GM12872 (cell line): Measurements from ENCODE around the gene ST6GAL2.
A peak's percentile ranks its signal among the peaks of the same experiment; 100 is the strongest.

ENCODE experiments used
- TF ChIP-seq, protein P1 (sequence below): IDR thresholded peaks from 3 replicates; pipeline ENCODE4 v1.5.1; 2011; ENCODE audit warnings: low read depth, mild to moderate bottlenecking, low read length, moderate library complexity; ENCODE audit not compliant: insufficient read depth

ST6GAL2 gene

DNA sequence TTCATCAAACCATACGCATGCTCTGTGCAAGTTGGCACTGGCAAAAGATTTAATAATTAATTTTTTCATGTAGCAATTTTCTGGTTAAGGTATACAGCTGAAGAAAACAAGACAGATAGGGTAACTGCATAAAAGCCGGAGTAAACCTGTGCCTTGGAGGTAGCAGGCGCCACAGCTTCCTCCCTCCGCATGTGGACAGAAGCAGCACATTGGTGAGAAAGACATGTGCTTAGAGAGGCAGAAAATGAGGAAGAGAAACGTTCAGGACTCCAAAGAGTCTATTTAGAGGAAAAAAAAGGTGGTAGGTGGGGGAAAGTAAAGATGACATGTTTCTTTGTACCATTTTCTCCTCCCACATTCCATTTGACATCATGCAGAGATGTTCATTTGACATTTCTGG, 9.3 kb downstream of the ST6GAL2 start:
- TF ChIP-seq, protein P1, sequence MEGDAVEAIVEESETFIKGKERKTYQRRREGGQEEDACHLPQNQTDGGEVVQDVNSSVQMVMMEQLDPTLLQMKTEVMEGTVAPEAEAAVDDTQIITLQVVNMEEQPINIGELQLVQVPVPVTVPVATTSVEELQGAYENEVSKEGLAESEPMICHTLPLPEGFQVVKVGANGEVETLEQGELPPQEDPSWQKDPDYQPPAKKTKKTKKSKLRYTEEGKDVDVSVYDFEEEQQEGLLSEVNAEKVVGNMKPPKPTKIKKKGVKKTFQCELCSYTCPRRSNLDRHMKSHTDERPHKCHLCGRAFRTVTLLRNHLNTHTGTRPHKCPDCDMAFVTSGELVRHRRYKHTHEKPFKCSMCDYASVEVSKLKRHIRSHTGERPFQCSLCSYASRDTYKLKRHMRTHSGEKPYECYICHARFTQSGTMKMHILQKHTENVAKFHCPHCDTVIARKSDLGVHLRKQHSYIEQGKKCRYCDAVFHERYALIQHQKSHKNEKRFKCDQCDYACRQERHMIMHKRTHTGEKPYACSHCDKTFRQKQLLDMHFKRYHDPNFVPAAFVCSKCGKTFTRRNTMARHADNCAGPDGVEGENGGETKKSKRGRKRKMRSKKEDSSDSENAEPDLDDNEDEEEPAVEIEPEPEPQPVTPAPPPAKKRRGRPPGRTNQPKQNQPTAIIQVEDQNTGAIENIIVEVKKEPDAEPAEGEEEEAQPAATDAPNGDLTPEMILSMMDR = no peak

DNA sequence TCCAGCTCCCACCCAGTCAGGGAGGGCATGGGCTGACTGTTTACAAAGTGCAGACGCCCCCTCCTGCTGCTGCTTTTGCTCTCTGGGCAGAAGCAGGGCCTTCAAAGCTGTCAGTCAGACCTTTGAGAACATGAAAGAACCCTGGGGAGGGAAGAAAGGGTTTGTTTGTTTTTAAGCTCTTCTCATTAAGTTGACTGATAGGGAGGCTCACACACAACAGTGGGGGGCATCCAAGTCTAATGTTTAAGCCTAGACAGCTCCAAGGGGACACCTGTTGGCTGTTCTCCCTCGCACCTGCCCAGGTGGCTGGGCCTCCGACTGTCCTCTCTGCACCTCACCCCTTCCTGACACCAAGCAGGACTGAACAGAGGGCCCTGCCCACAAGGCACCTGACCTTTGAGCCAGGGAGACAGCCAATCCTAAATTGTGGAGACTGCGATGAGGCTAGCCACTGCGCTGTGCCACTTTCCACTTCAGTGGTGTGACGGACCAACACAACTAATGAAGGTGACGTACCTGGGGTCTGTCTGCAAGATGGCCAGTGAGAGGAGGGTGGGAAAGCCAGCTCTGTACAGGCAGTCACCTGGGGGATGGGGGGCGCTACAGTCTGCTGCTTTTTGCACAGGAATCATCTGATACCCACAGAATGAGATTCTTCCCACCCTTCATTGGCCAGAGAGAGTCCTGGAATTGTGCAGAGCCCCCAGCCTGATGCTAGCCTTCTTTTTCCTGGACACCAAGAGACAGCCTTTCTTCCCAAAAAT, 16.3 kb downstream of the ST6GAL2 start:
- TF ChIP-seq, protein P1 = no peak

DNA sequence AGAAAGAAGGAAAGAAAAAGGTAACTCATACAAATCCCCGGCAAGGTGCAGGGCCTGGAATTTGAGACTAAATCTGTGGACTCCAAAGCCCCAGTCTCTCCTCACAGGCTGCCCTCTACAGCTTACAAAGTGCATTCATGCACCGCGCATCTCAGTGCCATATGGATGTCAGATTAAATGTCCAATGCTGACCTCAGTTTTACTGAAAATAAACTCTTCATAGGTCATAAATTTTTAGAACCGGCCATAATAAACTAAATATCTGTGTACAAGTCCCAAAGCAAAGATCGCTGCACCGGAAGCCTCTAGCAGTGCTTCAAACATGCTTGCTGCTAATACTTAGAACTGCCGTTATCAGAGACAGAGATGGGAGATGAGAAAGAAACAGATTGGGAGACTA, 17.7 kb downstream of the ST6GAL2 start:
- TF ChIP-seq, protein P1 = peak; percentile 41; the same call in 2 of the 3 replicates

DNA sequence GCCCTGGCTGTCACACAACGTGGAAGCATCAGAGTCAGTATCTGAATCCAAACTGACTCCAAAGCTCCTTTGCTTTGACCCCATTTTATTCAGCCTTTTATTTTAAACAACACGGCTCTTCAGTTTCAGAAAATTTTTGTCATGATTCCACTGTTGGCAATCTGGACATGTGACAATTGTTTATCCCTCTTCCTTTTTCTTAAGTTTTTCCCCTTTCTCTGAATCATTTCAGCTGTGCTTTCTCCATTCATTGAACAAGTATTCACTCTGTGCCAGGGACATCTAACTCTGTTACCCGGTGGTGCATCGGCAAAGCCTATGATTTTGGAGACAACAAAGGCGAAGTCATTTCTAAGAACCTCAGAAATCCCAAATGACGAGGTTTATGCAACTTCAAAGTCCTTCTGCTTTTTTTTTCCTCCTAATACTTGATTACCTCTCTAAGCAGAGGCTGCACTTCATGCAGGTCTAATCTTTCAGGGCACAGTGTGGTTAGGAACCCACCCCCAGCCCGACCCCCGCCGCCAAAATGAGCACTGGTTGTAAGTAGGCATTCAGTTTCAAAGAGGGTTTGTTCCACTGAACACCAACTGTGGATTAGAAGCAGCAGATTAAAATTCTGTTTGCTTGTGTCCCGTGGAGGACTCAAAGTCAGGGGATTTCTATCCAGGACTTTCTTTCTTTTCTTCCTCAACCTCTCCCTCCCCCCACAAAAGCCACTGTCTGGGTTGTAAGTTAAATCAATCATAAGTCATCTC, 18.6 kb downstream of the ST6GAL2 start:
- TF ChIP-seq, protein P1 = no peak

DNA sequence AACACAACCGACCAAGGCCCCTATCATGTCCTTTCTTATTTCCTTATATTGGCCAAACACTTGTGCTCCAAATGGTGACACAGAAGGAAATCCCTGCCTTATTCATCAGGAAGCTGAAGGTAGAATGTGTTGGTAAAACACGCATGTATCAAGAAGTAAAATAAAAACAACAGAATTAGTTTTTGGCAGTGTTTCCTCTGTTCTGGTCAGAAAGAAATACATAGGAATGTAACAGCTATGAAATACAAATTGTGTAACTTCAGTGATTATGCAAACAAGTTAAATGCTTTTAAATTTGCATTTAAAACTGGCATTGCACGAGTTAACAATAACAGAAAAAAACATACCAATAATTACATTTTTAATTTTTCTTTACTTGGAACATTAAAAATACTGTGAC, 19.3 kb downstream of the ST6GAL2 start:
- TF ChIP-seq, protein P1 = no peak

DNA sequence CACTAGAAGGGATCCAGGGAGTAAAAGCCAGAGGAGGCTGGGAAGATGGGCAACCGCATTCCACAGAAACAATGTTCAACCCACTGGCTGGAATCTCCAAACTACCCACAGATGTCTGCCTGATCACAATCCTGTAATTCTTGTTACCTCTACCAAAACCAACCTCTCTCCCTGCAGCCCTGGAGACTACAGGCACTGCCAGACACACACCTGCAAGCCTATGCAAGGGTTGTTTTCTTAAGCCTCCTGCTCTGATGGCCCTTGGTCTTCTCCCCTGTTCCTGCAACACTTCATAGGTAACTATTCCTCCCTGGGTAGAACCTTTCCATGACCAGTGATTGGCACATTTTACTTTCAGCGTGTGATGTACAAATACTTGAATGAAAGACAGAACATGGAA, 21.9 kb downstream of the ST6GAL2 start:
- TF ChIP-seq, protein P1 = no peak

DNA sequence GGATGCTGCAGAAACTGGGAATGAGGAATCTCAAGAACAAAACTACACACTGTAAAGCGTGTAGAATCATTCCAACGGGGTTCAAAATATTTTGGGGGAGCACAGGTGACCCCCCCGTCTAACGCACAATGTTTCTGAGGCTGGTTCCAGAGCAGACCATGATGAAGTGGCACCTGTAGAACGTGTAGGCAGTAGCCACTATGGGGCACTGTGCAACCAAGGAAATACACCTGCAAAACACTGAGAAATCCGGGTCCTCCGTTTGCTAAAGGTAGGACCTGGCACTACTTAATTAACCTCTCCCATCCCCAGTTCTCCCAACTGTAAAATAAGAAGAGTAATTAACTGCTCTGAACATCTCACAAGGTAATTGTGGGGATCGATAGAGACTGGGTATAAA, 22.6 kb downstream of the ST6GAL2 start:
- TF ChIP-seq, protein P1 = no peak
